ENCODE results near the gene ALOX15. TPM values are rescaled to one million over a fixed set of nuclear protein-coding genes. Genes with fewer than 3 reads are reported as not detected.
"Not testable (repeated sequence)": the region's sequence is repeated elsewhere in the genome, so short reads cannot be mapped to it uniquely, and the experiment has no call there.

The ALOX15 gene
- total RNA-seq, 2 donors from 2014 or later = not detected

DNA sequence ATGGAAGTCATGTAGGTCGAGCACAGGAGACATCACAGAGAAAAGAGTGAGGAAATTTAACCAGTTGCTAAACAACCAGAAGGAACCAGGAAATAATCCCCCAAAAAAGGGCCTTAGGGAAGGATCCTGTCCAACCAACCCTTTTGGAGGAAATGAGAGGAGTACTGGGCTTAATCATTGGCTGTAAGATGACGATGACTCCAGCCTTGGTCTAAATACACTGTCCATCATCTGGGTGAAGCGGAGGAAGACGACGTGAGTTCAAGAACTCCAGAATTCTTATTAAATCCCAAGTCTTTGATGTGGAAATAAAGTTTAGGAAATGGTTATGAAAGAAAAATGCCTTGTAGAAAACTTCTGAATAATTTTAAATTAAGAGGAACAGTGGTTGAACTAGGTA is 11.5 kb upstream of the ALOX15 start:
- H3K27me3 ChIP-seq = peaks cover 0 to 3% of the 10 kb centered on the region in 2 donors
- DNase-seq (no peak), ATAC-seq (no peak)
- H3K4me3 ChIP-seq = no peak overlapping the region
- no peaks in the 10 kb centered on the region for H3K36me3 ChIP-seq (replicated peaks in 1 of 2; ENCODE audit: insufficient read depth in 1 of 2, low read depth in 2 of 2)
- H3K27ac ChIP-seq = no peak overlapping the region
- no peak for TF ChIP-seq POLR2A (IDR thresholded peaks at IDR 0.05)
- TF ChIP-seq, protein P1, sequence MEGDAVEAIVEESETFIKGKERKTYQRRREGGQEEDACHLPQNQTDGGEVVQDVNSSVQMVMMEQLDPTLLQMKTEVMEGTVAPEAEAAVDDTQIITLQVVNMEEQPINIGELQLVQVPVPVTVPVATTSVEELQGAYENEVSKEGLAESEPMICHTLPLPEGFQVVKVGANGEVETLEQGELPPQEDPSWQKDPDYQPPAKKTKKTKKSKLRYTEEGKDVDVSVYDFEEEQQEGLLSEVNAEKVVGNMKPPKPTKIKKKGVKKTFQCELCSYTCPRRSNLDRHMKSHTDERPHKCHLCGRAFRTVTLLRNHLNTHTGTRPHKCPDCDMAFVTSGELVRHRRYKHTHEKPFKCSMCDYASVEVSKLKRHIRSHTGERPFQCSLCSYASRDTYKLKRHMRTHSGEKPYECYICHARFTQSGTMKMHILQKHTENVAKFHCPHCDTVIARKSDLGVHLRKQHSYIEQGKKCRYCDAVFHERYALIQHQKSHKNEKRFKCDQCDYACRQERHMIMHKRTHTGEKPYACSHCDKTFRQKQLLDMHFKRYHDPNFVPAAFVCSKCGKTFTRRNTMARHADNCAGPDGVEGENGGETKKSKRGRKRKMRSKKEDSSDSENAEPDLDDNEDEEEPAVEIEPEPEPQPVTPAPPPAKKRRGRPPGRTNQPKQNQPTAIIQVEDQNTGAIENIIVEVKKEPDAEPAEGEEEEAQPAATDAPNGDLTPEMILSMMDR (IDR thresholded peaks at IDR 0.05) = no peak
- no peaks in the 10 kb centered on the region for H3K9me3 ChIP-seq
- no peaks in the 10 kb centered on the region for H3K4me1 ChIP-seq
- intact Hi-C loops (cut with DNase I) = no loop called here
- WGBS, 2 donors = 72 to 74% methylated on average over 5 of the region's 5 CpGs

DNA sequence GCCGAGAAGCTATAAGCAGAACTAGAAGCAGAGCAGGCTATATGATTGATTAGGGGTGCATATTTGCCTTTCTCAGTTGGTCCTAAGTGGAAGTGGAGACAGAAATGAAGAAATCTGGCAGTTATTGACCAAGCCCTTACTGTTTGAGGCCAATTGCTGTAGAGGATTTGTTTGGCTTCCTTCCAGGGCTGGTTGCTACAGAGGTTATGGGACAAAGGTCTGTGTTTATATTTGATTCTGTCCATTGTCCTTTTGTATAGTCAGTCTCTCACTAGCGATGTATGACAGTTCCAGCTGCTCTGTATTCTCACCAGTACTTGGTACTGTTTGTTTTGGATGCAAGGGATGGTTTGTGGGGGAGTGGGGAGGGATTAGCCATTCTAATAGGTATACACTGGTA is 7.3 kb upstream of the ALOX15 start:
- no peaks in the 10 kb centered on the region for H3K27me3 ChIP-seq
- intact Hi-C loops (cut with DNase I) = no loop called here
- H3K9me3 ChIP-seq = no peaks in the 10 kb centered on the region
- no peak overlapping the region for H3K27ac ChIP-seq
- TF ChIP-seq, protein P1 (IDR thresholded peaks at IDR 0.05) = no peak
- TF ChIP-seq POLR2A (IDR thresholded peaks at IDR 0.05) = no peak
- ATAC-seq = no peak
- DNase-seq = no peak
- H3K36me3 ChIP-seq (replicated peaks in 1 of 2; ENCODE audit: insufficient read depth in 1 of 2, low read depth in 2 of 2) = no peaks in the 10 kb centered on the region
- H3K4me1 ChIP-seq = no peaks in the 10 kb centered on the region
- no peak overlapping the region for H3K4me3 ChIP-seq
- 9 to 17% methylated on average over 2 of the region's 2 CpGs for WGBS, 2 donors

DNA sequence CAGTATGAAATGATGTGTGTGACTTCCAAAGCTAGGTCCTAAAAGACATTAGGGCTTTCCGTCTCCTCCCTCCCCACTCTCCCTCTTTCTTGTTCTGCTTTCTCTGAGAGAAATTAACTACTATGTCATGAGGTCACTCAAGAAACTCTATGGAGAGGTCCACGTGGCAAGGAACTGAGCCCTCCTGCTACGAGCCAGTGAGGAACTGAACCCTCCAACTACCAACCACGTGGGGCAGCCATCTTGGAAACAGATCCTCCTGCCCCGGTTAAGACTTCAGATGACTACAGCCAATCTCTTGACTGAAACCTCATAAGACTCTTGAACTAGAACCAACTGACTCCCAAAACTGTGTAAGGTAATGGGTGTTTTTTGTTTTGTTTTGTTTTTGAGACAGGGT is 4.2 kb upstream of the ALOX15 start:
- Histone ChIP-seq H3K4me1 (no peaks in the 10 kb centered on the region), H3K27me3 (peaks cover 0 to 15% of the 10 kb centered on the region in 2 donors), H3K9me3 (no peaks in the 10 kb centered on the region), H3K4me3 (no peak overlapping the region), H3K27ac (no peak overlapping the region), H3K36me3 (replicated peaks in 1 of 2; ENCODE audit: insufficient read depth in 1 of 2, low read depth in 2 of 2) (no peaks in the 10 kb centered on the region)
- ATAC-seq (no peak), DNase-seq (peak in 1 of 4 donors; percentile 16)
- 58 to 70% methylated on average over 4 to 5 of the region's 5 CpGs for WGBS, 2 donors
- TF ChIP-seq POLR2A (IDR thresholded peaks at IDR 0.05) = no peak
- TF ChIP-seq, protein P1 (IDR thresholded peaks at IDR 0.05) = no peak
- intact Hi-C loops (cut with DNase I) = no loop called here

DNA sequence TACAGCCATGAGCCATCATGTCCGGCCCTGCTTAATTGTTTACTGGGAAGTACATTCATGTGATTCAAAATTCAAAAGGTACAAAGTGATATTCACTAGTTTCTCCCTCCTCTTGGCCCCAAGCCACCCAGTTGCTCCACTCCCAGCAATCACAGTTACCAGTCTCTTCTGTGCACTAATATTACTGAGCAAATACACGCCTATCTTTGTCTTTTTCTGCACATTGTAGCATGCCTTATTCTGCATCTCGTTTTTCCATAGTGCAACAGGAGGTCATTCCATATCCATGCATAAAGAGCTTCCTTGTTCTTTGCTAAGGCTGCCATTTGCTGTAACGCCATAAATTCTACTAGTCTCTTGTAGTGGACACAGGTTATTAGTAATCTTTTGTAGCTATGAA is 2.2 kb upstream of the ALOX15 start:
- Histone ChIP-seq H3K27ac (no peak overlapping the region), H3K4me1 (peaks cover 4% of the 10 kb centered on the region), H3K4me3 (no peak overlapping the region), H3K9me3 (no peaks in the 10 kb centered on the region), H3K36me3 (replicated peaks in 1 of 2; ENCODE audit: insufficient read depth in 1 of 2, low read depth in 2 of 2) (no peaks in the 10 kb centered on the region), H3K27me3 (peaks cover 0 to 15% of the 10 kb centered on the region in 2 donors)
- ATAC-seq (no peak), DNase-seq (no peak)
- TF ChIP-seq, protein P1 (IDR thresholded peaks at IDR 0.05) = no peak
- no peak for TF ChIP-seq POLR2A (IDR thresholded peaks at IDR 0.05)
- intact Hi-C loops (cut with DNase I) = no loop called here
- WGBS, 2 donors = 26 to 35% methylated on average over 4 of the region's 4 CpGs

DNA sequence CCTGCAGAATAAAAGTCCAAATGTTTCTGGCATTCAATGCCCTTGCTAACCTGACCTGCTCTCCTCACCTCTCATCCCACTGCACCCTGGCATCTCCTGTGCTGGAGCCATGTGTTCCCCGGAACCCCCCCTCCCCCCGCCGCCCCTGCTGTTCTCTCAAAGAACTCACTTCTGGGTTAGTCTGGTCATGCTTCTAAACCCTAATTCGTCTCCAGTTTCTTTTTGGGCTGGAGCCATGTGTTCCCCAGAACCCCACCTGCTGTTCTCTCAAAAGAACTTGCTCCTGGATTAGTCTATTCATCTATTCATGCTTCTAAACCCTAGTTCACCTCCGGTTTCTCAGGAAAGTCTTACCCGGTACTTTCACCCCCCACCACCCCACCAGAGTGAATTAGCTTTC is 808 bp upstream of the ALOX15 start:
- peaks cover 0 to 15% of the 10 kb centered on the region in 2 donors for H3K27me3 ChIP-seq

DNA sequence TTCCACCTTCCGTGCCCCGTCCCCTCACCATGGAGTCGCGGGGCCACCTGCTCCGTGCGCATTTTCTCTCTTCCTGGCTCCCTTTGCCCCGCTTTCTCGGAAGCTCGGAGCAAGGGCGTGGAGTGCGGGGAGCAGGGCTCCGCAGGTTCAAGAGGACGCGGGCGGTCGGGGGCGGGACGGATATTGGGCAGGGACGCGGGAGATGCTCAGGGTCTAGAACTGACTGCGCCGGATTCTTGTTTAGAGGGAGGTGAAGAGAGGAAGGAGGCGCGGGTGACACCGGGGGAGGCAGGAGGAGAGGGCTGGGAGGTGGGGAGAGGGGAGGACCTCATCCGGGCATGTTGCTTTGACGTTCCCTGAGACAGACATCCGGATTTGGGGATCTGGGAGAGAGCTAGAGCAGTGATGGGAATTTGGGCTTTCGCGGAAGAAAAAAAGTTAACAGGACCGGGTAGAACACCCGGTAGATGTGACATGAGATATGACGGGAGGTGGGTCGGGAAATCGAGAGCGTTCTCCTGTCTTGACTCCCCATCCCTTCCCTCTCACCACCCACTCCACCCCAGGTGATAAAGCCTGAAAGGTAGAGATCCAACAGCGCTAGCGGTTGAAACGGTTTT is 799 bp downstream of the ALOX15 start:
- H3K27ac ChIP-seq; H3K4me3 ChIP-seq; DNase-seq; H3K9me3 ChIP-seq; intact Hi-C loops (cut with DNase I); ATAC-seq; H3K36me3 ChIP-seq (replicated peaks in 1 of 2; ENCODE audit: insufficient read depth in 1 of 2, low read depth in 2 of 2); H3K4me1 ChIP-seq: not testable (repeated sequence)
- 0 to 13% methylated on average over 24 of the region's 39 CpGs for WGBS, 2 donors
- H3K27me3 ChIP-seq = peaks cover 0 to 15% of the 10 kb centered on the region in 2 donors

More for the DNA sequence above, 808 bp upstream of the ALOX15 start:
- ATAC-seq (no peak), DNase-seq (no peak)
- intact Hi-C loops (cut with DNase I) = no loop called here
- H3K4me1 ChIP-seq = peaks cover 4% of the 10 kb centered on the region
- no peaks in the 10 kb centered on the region for H3K9me3 ChIP-seq
- TF ChIP-seq POLR2A (IDR thresholded peaks at IDR 0.05) = no peak
- TF ChIP-seq, protein P1 (IDR thresholded peaks at IDR 0.05) = no peak
- H3K36me3 ChIP-seq (replicated peaks in 1 of 2; ENCODE audit: insufficient read depth in 1 of 2, low read depth in 2 of 2) = no peaks in the 10 kb centered on the region
- no peak overlapping the region for H3K4me3 ChIP-seq
- no peak overlapping the region for H3K27ac ChIP-seq
- WGBS, 2 donors = 11 to 15% methylated on average over 6 of the region's 6 CpGs

DNA sequence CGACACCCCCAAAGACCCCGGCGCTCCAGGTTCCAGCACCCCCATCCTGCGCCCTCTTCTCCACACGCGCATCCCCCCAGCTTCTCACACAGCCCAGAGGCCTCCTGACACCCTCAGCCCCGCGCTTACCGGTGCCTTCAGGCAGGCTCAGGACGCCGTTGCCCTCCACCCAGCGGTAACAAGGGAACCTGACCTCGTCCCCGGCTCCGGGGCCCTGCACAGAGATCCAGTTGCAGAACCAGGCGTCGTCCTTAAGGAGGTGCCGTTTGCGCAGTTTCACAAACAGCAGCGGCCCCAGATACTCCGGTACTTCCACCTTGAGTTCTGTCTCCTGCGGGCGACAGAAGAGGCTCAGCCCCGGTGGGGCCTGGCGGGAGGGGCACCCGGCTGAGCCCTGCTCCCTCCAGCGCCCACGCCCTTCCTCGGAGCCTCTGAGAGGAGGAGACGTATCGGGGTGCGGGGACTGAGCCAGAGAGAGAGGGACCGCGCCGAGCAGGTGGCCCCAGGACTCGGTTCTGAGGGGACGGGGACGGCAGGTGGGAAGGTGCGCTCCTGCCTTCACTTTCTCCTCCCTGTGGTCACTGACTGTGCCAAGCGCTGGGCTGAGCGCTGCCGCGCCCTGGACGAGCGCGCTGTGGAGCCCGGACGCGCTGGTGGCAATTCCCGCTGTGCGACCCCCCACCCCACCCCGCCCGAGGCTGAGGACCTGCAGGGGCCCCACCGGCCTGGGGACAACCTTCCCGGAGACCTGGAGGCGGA is 2.0 kb downstream of the ALOX15 start:
- ATAC-seq; H3K27ac ChIP-seq; H3K4me3 ChIP-seq; H3K4me1 ChIP-seq; H3K36me3 ChIP-seq (replicated peaks in 1 of 2; ENCODE audit: insufficient read depth in 1 of 2, low read depth in 2 of 2); intact Hi-C loops (cut with DNase I); H3K9me3 ChIP-seq: not testable (repeated sequence)
- peaks cover 0 to 15% of the 10 kb centered on the region in 2 donors for H3K27me3 ChIP-seq
- 7 to 12% methylated on average over 6 to 28 of the region's 56 CpGs for WGBS, 2 donors
- DNase-seq = peak in 1 of 4 donors; percentile 20
